ENCODE measurements around the gene RAB21. TPM values are rescaled to one million over a fixed set of nuclear protein-coding genes. Genes with fewer than 3 reads are reported as not detected.

Gene RAB21, protein sequence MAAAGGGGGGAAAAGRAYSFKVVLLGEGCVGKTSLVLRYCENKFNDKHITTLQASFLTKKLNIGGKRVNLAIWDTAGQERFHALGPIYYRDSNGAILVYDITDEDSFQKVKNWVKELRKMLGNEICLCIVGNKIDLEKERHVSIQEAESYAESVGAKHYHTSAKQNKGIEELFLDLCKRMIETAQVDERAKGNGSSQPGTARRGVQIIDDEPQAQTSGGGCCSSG
- total RNA-seq, result 10 to 100 TPM; 55.7 to 56.3 TPM

DNA sequence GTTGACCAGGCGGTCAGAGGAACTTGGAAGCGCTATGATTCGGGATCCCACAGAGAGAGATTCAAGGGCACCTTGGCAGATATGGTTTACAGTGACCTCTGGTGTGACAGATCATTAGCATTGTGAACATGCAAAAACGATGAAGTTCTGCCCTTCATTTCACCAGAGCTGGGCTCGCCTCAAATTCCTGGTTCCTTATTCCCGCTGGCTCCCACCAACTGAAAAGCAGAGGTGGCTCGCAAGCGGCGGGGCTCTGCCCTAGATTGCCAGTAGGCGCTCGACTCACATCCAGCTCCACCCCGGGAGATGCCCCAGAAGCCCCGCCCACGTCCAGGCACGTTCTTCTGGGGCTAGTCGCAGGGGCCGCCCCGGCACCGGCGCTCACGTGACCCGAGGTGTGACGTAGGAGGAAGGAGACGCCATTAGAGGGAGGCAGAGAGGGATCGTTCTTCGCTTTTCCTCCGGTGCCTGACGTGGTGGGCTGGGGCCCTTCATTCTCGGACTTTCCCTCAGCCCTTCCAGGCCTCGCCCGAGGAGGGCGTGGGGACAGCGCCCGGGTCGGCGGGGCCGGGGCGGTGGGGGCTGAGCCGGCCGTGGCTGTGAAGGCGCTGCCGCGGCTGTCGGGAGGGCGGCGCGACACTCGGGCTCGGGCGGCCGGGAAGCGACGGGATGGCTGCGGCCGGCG is at the start of gene RAB21:
TSS of gene RAB21 (plus strand) at position 403 of the 685 bp plus-strand sequence. CDS start at position 670, 267 bp downstream.
- Mint-ChIP-seq H3K36me3 (ENCODE audit: low read depth) (peaks cover 34% of the 10 kb centered on the region), H3K4me3 (peak within 1 kb of the TSS; percentile 93), H3K27ac (peak within 1 kb of the TSS; percentile 95), H3K9me3 (ENCODE audit: insufficient read depth) (peaks cover 18% of the 10 kb centered on the region), H3K4me1 (ENCODE audit: low read depth) (peaks cover 27% of the 10 kb centered on the region), H3K27me3 (ENCODE audit: low read depth) (peaks cover 19% of the 10 kb centered on the region)
- ChIA-PET POLR2A (interaction anchor here (0.8 to 2.2 kb wide), 4 partner anchors 38 to 91 kb away, joined by 3 to 35 read pairs (median 7); partner anchors contain the start of genes THAP2, TMEM19 and ZFC3H1), CTCF (interaction anchor here (0.7 to 3.1 kb wide), 8 partner anchors 11 to 184 kb away, joined by 3 to 14 read pairs (median 4); partner anchors contain the start of genes TMEM19 and TPH2)
- peak; percentile 99 for DNase-seq
- peak; percentile 96 for ATAC-seq

DNA sequence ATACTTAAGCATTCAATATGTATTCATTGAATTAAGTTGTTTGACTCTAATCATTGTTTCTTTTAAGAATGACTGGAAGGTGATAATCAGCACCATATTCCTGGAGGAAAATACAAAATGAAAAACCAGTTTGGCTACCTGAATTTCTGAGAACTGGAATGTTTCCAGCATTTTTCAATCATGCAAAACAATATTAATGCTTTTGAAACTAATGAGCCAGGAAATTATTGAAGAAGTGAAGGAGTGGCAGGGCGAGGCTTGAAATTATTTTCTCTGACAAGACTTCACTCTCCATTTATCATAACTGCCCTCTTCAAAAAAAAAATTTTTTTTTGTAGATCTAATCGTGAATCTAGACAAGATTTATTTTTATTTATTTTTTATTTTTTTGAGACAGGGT is 49.7 kb upstream of the RAB21 start:
- Mint-ChIP-seq H3K4me3 (no peak overlapping the region), H3K4me1 (ENCODE audit: low read depth) (peaks cover 9% of the 10 kb centered on the region), H3K27me3 (ENCODE audit: low read depth) (no peaks in the 10 kb centered on the region), H3K9me3 (ENCODE audit: insufficient read depth) (no peaks in the 10 kb centered on the region), H3K36me3 (ENCODE audit: low read depth) (peaks cover 27% of the 10 kb centered on the region), H3K27ac (no peak overlapping the region)
- ATAC-seq (no peak), DNase-seq (no peak)
- ChIA-PET POLR2A (no interaction called here), CTCF (no interaction called here)

DNA sequence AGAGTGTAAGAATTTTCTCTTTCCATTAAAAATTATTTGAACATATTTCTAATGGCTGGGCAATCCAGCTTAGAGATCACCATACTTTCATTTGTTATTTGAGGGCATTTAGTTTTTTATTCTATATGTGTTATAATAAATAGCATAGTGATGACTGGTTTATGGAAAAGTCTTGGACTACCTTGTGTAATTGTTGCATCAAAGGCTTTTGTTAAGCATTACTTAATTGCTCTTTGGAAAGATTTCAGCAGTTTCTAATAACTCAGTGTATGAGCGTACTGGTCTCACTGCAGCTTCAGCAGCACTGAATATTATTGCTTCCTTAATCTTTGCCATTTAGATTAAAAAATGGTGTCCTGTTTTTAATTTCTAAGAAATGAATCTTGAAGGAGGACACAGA is 46.0 kb upstream of the RAB21 start:
- no peak for DNase-seq
- ChIA-PET CTCF (no interaction called here), POLR2A (interaction anchor here (1.6 to 1.9 kb wide), 2 partner anchors 22 to 46 kb away, joined by 5 to 6 read pairs; partner anchors contain the start of gene ZFC3H1)
- Mint-ChIP-seq H3K9me3 (ENCODE audit: insufficient read depth) (peaks cover 11% of the 10 kb centered on the region), H3K36me3 (ENCODE audit: low read depth) (peaks cover 9% of the 10 kb centered on the region), H3K4me1 (ENCODE audit: low read depth) (peaks cover 9% of the 10 kb centered on the region), H3K4me3 (no peak overlapping the region), H3K27ac (no peak overlapping the region), H3K27me3 (ENCODE audit: low read depth) (peaks cover 11% of the 10 kb centered on the region)
- ATAC-seq, result no peak

DNA sequence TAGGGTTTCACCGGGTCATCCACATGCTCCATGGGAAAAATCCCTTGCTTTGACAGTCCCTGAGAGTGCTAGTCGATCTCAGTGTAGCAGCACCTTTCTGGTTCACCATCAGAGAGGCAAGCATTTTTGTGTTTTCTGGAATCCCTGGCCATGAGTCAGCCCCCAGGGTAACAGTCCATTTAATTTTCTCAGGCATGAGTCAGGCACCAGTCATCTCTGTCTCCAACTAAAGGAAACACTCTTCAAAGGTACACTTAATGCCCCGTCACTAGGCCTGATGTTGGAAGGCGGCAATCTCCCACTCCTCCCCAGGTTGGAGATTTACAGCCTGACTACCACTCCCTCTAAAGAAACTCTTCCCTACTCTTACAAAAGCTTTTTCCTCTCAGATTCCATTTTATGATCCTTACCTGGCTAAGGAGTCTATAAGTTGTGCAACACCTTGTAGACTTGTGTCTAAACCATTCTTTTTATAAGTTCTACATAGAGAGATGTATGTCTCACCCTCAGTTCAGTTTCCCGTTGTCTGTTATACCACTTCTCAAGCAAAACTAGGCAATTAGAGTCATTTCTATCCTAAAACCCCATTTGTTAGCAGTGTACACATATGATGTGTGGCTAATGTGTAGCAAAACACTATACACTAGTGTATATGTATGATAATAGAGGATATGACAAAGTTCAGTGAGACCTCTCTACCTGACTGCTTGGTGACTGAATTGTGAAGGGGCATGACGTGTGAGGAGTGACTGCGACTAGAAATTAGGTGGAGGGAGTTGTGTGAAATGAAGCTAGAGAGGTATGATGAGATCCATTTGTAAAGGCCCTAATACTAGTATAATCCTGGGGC is 44.2 kb upstream of the RAB21 start:
- DNase-seq (no peak), ATAC-seq (no peak)
- Mint-ChIP-seq H3K4me1 (ENCODE audit: low read depth) (peaks cover 9% of the 10 kb centered on the region), H3K36me3 (ENCODE audit: low read depth) (peaks cover 5% of the 10 kb centered on the region), H3K27ac (no peak overlapping the region), H3K27me3 (ENCODE audit: low read depth) (peaks cover 11% of the 10 kb centered on the region), H3K4me3 (no peak overlapping the region), H3K9me3 (ENCODE audit: insufficient read depth) (peaks cover 16% of the 10 kb centered on the region)
- ChIA-PET CTCF (no interaction called here), POLR2A (no interaction called here)

DNA sequence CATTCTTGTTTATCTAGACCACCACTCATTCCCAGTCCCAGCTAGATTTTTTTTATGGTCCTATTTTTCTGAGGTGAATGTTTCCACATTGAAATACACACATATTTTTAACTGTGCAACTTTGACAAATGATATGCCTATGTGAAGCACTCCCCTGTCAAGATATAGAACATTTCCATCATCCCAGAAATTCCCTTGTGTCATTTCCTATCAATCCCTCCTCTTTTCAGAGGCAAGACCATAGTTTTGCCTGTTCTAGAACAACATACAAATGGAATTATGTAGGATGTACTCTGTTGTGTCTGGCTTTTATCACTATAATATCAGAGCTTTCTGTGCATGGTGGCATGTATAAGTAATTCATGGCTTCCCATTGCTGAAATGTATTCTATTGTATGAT is 36.1 kb upstream of the RAB21 start:
- Mint-ChIP-seq H3K4me3 (no peak overlapping the region), H3K36me3 (ENCODE audit: low read depth) (no peaks in the 10 kb centered on the region), H3K4me1 (ENCODE audit: low read depth) (no peaks in the 10 kb centered on the region), H3K9me3 (ENCODE audit: insufficient read depth) (peaks cover 5% of the 10 kb centered on the region), H3K27me3 (ENCODE audit: low read depth) (no peaks in the 10 kb centered on the region), H3K27ac (no peak overlapping the region)
- DNase-seq (no peak), ATAC-seq (no peak)
- POLR2A ChIA-PET, result no interaction called here
- CTCF ChIA-PET, result no interaction called here

DNA sequence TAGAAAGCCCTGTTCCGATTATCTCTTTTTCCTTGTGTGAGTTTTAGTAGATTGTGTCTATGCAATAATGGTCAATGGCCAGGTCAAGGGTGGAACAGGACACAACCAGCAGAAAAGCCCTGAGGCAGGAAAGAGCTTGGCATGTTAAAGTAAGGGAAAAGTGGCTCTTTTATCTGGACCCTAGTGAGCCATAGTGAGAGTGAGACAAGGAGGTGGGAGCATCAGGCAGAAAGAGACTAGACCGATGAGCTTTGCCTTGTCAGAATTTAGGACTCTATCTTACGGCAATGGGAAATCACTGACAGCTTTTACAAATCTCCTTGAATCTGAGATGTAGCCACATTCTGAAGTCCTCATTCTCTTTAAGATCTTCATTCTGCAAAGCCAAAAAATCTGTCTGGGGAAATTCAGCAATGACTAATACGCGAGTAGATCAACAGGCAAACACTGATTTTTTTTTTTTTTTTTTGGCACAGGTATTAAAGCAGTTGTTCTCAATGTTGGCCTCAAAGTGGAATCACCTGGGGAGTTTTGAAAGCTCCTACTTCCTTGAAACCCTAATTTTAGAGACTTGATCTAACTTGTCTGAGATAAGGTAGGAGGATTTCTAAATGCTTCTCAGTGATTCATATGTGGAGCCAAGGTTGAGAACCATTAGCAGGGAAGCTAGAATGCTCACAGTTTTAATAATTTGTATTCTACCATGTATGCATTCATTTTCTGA is 34.9 kb upstream of the RAB21 start:
- CTCF ChIA-PET, result interaction anchor here (0.6 kb wide), 1 partner anchor 12 kb away, joined by 3 read pairs; no protein-coding TSS in a partner anchor

DNA sequence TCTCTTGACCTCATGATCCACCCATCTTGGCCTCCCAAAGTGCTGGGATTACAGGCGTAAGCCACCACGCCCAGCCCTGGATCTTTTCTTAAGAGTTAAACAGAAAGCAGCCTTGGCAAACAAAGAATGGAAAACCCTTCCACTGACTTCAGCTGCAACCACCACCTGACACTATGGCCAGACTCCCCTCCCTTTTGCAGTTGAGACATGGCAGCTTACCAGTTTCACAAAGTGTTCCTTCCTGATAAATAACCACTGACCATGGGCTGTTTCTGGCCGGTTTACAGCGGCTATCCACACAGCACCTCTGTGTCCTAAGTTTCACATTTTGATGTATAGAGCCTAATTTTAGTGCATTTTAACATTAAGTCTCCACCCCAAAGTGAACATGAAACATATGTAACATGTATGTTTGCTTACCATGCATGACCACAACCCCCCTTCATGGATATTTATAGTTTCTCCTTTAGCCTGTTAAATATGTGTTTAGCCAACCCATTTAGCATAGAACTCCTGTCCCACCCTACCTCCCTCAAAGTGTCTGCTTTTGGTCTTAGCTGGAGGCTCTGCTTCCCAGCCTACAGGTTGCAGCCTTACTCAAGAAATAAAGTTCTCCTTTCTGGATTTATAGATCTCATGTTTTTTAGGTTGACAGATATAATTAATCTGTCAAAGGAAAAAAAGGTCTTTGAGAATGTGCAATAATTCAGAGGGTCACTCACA is 32.7 kb upstream of the RAB21 start:
- H3K27me3 Mint-ChIP-seq (ENCODE audit: low read depth), result peaks cover 3% of the 10 kb centered on the region

More for the DNA sequence above, 34.9 kb upstream of the RAB21 start:
- H3K27ac Mint-ChIP-seq, result no peak overlapping the region
- POLR2A ChIA-PET, result no interaction called here
- DNase-seq, result no peak
- no peaks in the 10 kb centered on the region for H3K4me1 Mint-ChIP-seq (ENCODE audit: low read depth)
- no peaks in the 10 kb centered on the region for H3K36me3 Mint-ChIP-seq (ENCODE audit: low read depth)
- no peak overlapping the region for H3K4me3 Mint-ChIP-seq
- no peaks in the 10 kb centered on the region for H3K27me3 Mint-ChIP-seq (ENCODE audit: low read depth)
- no peak for ATAC-seq
- no peaks in the 10 kb centered on the region for H3K9me3 Mint-ChIP-seq (ENCODE audit: insufficient read depth)

DNA sequence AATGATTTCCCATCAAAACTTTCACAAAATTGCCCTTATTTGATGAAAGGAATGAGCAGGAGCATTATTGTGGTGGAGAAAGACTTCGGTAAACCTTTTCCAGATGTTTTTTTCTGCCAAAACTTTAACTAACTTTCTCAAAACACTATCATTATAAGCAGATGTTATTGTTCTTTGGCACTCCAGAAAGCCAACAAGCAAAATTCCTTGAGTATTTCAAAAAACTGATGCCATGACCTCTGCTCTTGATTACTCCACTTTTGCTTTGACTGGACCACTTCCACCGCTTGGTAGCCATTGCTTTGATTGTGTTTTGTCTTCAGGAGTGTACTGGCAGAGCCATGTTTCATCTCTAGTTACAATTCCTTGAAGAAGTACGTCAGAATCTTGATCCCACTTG is 29.7 kb upstream of the RAB21 start:
- no peak overlapping the region for H3K4me3 Mint-ChIP-seq
- no peaks in the 10 kb centered on the region for H3K4me1 Mint-ChIP-seq (ENCODE audit: low read depth)
- ChIA-PET CTCF (no interaction called here), POLR2A (no interaction called here)
- ATAC-seq (no peak), DNase-seq (no peak)
- no peak overlapping the region for H3K27ac Mint-ChIP-seq
- no peaks in the 10 kb centered on the region for H3K36me3 Mint-ChIP-seq (ENCODE audit: low read depth)
- H3K27me3 Mint-ChIP-seq (ENCODE audit: low read depth), result peaks cover 3% of the 10 kb centered on the region
- no peaks in the 10 kb centered on the region for H3K9me3 Mint-ChIP-seq (ENCODE audit: insufficient read depth)

More for the DNA sequence above, 32.7 kb upstream of the RAB21 start:
- DNase-seq (no peak), ATAC-seq (no peak)
- no peak overlapping the region for H3K27ac Mint-ChIP-seq
- no peaks in the 10 kb centered on the region for H3K9me3 Mint-ChIP-seq (ENCODE audit: insufficient read depth)
- H3K36me3 Mint-ChIP-seq (ENCODE audit: low read depth), result no peaks in the 10 kb centered on the region
- ChIA-PET CTCF (interaction anchor here (1.4 kb wide), 1 partner anchor 25 kb away, joined by 3 read pairs; no protein-coding TSS in a partner anchor), POLR2A (no interaction called here)
- H3K4me1 Mint-ChIP-seq (ENCODE audit: low read depth), result no peaks in the 10 kb centered on the region
- no peak overlapping the region for H3K4me3 Mint-ChIP-seq

DNA sequence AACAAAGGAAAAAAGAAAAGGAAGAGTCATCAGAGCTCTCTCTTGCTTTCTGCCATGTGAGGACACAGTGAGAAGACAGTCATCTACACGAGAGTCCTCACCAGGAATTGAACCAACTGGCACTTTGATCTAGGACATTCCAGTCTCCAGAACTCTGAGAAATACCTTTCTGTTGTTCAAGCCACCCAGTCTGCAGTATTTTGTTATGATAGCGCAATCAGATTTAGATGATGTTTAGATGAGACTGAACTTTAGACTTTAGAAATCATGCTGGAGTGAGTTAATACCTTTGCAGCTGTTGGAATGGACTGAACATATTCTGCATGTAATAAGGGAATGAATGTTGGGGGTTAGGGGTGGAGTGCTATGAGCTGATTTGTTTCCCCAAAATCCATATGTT is 28.1 kb upstream of the RAB21 start:
- ChIA-PET CTCF (interaction anchor here (0.8 kb wide), 1 partner anchor 311 kb away, joined by 3 read pairs; no protein-coding TSS in a partner anchor), POLR2A (no interaction called here)
- Mint-ChIP-seq H3K27me3 (ENCODE audit: low read depth) (peaks cover 3% of the 10 kb centered on the region), H3K36me3 (ENCODE audit: low read depth) (no peaks in the 10 kb centered on the region), H3K4me1 (ENCODE audit: low read depth) (no peaks in the 10 kb centered on the region), H3K4me3 (no peak overlapping the region), H3K27ac (no peak overlapping the region), H3K9me3 (ENCODE audit: insufficient read depth) (no peaks in the 10 kb centered on the region)
- ATAC-seq (no peak), DNase-seq (no peak)

DNA sequence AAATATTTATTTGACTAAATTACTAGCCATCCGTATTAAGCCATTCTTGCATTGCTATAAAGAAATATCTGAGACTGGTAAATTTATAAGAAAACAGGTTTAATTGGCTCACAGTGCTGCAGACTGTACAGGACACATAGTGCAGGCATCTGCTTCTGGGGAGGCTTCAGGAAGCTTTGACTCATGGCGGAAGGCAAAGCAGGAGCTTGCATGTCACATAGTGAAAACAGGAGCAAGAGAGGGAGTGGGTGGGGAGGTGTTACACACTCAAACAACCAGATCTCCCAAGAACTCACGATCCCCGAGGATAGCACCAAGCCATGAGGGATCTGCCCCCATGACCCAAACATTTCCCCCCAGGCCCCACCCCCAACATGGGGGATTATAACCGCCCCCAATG is 26.7 kb upstream of the RAB21 start:
- Mint-ChIP-seq H3K4me3 (no peak overlapping the region), H3K36me3 (ENCODE audit: low read depth) (no peaks in the 10 kb centered on the region), H3K27ac (no peak overlapping the region), H3K9me3 (ENCODE audit: insufficient read depth) (no peaks in the 10 kb centered on the region), H3K4me1 (ENCODE audit: low read depth) (no peaks in the 10 kb centered on the region), H3K27me3 (ENCODE audit: low read depth) (peaks cover 3% of the 10 kb centered on the region)
- ATAC-seq, result no peak
- ChIA-PET POLR2A (no interaction called here), CTCF (no interaction called here)
- no peak for DNase-seq

DNA sequence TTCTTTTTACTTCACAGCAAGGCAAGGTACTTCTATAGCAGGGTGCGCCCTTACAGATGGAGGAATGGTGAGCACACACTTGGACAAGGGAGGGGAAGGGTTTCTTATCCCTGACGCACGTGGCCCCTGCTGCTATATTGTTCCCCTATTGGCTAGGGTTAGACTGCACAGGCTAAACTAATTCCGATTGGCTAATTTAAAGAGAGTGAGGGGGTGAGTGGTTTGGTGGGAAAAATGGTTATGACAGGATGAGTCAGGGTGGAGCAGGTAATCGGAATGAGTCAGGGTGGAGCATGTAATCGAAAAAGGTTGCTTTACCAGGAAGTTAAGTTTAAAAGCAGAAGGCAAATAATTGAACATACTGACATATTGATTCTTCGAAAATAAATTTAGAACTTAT is 23.7 kb upstream of the RAB21 start:
- Mint-ChIP-seq H3K4me1 (ENCODE audit: low read depth) (no peaks in the 10 kb centered on the region), H3K27me3 (ENCODE audit: low read depth) (no peaks in the 10 kb centered on the region), H3K36me3 (ENCODE audit: low read depth) (no peaks in the 10 kb centered on the region), H3K9me3 (ENCODE audit: insufficient read depth) (no peaks in the 10 kb centered on the region), H3K4me3 (no peak overlapping the region), H3K27ac (no peak overlapping the region)
- DNase-seq (no peak), ATAC-seq (no peak)
- POLR2A ChIA-PET, result no interaction called here
- CTCF ChIA-PET, result interaction anchor here (1.9 kb wide), 1 partner anchor 16 kb away, joined by 7 read pairs; no protein-coding TSS in a partner anchor
